ENCODE results near the gene SH3BP5L. TPM values are rescaled to one million over a fixed set of nuclear protein-coding genes. Genes with fewer than 3 reads are reported as not detected.

The SH3BP5L gene
- total RNA-seq, 1 donor from 2014 or later, result 32.7 TPM

GRCh38 chr1:248825573-248825908, 174 bp downstream of the SH3BP5L start:
- no peak for DNase-seq

GRCh38 chr1:248825136-248825535, 579 bp downstream of the SH3BP5L start:
- DNase-seq, result peak; percentile 9

GRCh38 chr1:248824701-248825100, 1.0 kb downstream of the SH3BP5L start:
- DNase-seq, result no peak

GRCh38 chr1:248824301-248824700, 1.4 kb downstream of the SH3BP5L start:
- DNase-seq, result no peak

GRCh38 chr1:248823517-248824001, 2.2 kb downstream of the SH3BP5L start:
- DNase-seq, result no peak

GRCh38 chr1:248822148-248823032, 3.3 kb downstream of the SH3BP5L start:
- no peak for DNase-seq

- DNase-seq, result no peak
These were observed 4.1 kb downstream of the SH3BP5L start for GRCh38 chr1:248821641-248822040.

- DNase-seq, result no peak
These were observed 4.6 kb downstream of the SH3BP5L start for GRCh38 chr1:248821101-248821500.

- no peak for DNase-seq
These were observed 5.6 kb downstream of the SH3BP5L start for GRCh38 chr1:248820041-248820585.

- DNase-seq, result no peak
These were observed 7.0 kb downstream of the SH3BP5L start for GRCh38 chr1:248818505-248819374.

- DNase-seq, result no peak
These were observed 8.7 kb downstream of the SH3BP5L start for GRCh38 chr1:248817065-248817464.

- no peak for DNase-seq
These were observed 9.5 kb downstream of the SH3BP5L start for GRCh38 chr1:248816042-248816851.

GRCh38 chr1:248815407-248816034, 10.2 kb downstream of the SH3BP5L start:
- no peak for DNase-seq

GRCh38 chr1:248814351-248814750, 11.4 kb downstream of the SH3BP5L start:
- no peak for DNase-seq

- DNase-seq, result no peak
These were observed 12.2 kb downstream of the SH3BP5L start for GRCh38 chr1:248813546-248813945.

- DNase-seq, result no peak
These were observed 12.8 kb downstream of the SH3BP5L start for GRCh38 chr1:248812736-248813425.

- DNase-seq, result no peak
These were observed 13.9 kb downstream of the SH3BP5L start for GRCh38 chr1:248811514-248812490.

- DNase-seq, result no peak
These were observed 14.8 kb downstream of the SH3BP5L start for GRCh38 chr1:248810727-248811513.

Measured in dermis blood vessel endothelial cell (primary cell).